HuH-7.5 (cell line): Measurements from ENCODE around the gene KATNAL1.

ENCODE experiments used
- DNase-seq: peaks from one replicate; pipeline ENCODE4 v3.0.0; 2011; ENCODE audit warnings: low spot score

KATNAL1 gene

DNA sequence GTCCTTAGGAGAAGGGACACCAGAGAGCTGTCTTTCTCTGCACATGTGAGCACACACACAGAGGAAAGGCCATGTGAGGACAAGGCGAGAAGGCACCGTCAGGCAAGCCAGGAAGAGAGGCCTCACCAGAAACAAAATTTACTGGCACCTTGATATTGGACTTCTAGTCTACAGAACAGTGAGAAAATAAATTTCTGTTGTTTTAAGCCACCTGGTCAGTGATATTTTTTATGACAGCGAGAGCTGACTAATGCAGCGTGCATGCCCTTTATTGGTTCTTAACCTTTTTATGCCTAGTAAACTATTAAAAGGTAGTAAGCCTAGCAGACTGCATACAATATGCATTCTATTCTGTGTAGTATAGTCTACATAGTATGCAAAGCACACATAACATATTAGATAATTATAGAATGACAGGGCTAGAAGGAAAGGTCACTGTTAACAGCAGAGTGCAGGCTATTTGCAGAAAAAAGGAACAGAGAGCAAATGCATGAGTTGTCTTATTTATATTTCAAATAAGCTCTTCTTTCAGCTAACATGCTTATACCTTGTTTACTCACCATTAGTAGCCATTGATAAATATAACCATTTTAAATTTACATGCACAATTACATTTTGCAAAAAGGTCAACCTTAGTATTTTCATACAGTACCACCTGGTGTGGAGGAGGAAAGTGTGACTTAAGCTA is 25.2 kb upstream of the KATNAL1 start:
- no peak for DNase-seq

DNA sequence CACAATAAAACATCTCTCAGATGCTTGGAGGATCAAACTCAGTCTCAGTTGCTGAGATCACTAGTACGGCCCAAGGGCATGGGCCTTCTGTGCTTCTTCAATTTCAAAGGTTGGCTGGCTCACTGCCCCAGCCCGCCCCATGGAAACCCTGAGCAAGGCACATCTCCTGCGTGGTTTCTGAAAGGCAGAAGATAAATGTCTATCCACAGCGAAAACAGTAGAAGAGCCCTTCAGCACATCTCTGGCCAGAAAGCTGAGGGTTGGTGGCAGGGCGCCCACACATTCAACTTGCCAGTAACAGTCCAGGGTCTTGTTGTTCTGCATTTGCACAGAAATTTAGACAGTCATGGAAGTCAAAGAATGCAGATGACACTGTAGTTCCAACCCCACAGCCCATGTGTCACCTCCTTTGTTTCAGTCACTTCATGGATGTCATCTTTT is 24.0 kb upstream of the KATNAL1 start:
- DNase-seq, result no peak

DNA sequence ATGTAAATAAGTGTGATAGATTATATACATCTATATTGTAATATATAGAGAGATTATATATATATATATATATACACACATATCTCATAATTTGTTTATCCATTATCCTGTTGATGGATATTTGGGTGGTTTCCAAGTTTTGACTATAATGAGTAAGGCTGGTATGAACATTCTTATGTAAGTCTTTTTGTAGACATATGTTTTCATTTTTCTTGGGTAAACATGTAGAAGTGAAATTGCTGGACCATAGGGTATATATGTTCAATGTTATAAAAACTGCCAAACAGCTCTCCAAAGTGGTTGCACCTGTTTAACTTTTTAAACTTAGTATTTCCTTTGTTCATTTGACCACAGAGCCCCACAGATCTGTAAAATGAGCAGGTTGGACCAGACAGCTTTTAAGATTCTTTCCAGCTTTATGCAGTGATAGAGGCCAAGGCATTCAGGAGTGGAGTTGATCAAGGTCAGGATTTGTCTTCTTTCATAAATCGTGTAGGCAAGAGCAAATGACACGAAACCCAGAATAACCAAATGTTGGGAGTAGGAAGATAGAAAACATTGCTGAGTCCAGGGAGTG is 21.7 kb upstream of the KATNAL1 start:
- DNase-seq, result no peak

DNA sequence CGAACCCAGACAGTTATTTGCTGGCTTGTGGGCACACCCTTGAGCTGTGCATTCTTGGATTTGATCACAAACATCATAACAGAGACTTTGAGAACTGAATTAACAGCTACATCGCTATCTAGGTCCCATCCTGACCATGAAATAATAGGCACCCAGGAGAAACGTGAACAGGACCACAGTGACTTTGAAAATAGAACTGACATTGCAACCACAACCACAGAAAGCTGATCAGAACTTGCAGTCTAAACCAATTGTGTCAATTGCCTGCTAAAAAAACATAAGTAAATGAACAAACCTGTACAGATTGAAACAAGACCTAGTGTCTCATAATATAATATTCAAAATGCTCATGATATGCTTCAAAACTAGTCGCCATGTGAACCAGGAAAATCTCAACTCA is 18.3 kb upstream of the KATNAL1 start:
- DNase-seq, result no peak

DNA sequence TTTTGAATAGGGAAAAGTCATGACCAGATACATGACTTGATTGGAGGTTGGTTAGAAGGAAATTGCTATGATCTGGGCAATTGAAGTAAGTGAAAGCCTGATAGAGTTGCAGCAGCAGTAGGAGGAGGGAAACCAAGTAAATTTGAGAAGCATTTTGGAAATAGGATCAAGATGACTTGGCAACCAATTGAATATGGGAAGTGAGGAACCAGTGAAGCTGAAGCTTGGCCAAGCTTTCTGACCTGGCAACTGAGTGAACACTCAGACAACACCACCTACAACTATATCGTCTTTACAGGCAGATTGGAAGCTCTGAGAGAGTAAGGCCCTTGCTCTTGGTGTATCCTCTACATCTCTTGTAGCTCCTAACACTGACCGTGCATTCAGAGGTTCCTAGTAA is 16.2 kb upstream of the KATNAL1 start:
- DNase-seq, result no peak

DNA sequence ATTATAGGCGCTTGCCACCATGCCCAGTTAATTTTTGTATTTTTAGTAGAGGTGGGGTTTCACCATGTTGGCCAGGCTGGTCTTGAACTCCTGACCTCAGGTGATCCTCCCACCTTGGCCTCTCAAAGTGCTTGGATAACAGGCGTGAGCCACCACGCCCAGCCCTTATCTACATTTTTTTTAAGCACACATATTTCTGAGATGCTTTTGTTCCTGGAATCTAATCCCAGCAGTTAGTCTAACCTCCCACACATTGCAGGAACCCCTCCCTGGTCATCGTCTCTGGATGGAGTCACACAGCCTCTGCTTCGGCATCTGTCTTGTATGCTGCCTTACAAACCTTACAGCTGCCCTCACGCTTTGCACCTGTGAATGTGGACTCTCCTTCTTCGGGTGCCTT is 15.1 kb upstream of the KATNAL1 start:
- no peak for DNase-seq

DNA sequence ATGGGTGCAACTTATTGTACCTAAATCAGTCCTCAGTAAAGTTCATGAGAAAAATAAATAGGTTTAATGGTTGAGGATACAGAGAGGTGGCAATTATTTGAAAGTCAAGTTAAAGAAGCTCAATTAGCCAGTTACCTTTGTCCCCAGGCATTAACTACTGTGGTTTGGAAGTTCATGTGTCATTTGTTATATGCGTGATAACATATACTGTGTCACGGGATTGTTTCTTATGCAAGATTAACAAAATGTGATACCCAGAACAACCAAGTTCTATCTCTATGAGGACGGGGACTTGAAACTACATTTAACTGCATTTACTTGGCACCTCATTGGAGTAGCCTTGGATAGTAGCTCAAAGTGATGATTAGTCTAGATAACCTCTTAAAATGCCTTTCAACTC is 13.9 kb upstream of the KATNAL1 start:
- DNase-seq, result no peak

DNA sequence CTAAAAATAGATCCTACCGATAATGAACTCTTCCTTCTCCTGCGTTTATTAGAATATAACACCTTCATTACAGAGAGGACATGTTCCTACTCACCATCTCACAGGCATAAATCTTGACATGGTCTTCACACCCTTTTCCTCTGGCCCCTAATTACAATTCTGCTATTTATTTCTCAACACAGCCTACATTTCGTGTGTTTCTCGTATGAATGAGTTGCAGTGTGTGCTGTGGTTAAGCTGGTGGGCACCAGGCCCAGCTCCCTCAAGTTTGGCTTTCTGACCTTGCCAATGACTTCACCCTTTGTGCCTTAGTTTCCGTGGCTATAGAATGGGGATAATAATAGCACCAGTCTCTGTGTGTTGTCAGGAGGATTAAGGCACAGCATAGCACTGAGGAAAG is 12.3 kb upstream of the KATNAL1 start:
- DNase-seq, result no peak

DNA sequence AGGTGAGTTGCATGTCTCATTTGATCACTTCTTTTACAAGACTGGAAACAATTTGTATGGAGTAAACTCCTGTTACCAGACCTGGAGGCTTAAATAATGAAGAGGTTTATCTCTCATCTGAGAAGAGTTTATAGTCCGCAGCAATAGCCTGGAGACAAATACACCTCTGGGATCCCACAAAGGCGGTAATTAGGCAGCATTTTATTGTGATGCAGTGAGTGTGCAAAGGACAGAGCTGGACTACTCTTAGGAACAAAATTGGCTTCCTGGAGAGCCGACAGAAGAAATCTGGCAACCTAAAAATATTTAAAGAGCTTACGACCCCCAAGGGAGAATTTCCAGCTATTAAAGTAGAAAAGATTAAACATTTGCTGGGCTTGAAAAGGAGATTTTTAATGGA is 11.8 kb upstream of the KATNAL1 start:
- DNase-seq, result no peak

DNA sequence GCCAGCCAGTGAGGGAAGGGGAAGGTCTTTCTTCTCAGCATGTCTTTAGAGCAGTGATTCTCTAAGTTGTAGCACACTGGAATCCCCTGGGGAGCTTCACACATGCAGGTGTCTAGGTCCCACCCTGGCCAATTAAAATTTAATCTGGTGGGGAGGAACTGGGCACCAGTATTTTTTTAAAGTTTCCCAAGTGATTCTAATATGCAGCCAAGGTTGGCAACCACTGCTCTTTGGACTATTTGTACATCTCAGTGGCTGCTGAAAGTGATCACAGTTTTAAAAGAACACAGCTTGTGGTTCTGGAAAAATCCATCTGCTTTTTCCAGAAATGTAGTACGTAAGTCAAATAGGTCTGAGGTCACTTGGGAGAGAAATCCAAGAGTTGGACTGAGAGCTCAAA is 10.7 kb upstream of the KATNAL1 start:
- DNase-seq, result no peak

DNA sequence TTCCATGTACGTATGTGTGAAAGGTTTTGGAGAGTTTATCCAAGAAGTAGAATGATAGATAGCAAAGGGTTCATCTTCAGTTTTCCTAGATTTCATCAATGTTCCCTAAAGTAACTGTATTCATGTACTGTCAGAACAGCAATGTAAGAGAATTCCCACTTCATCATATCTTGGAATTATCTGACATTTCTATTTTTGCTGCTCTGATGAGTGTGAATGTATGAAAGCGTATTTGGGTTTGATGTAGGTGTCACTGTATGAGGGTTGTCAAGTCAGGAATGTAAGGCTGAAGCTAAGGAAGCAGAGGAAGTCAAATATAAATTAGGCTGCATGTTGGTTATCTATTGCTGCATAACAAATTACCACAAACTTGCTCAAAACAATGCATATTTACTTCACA is 7.2 kb upstream of the KATNAL1 start:
- DNase-seq, result no peak

DNA sequence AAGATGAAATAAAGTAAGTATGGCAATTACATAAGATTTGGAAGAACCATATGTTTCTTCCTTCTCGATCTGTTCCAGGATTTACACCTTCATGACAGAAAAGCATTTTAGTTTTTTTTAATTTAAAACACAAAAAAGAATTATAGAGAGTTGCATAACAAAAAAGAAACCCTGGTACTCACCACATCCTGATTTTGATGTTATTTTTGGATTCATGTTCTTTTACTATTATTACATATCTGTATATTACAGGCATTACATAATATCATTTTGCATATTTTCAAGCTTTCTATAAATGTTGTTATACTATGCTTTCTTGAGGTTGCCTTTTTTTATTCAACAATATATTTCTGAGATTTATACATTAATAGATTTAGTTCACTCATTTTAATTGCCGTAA is 6.7 kb upstream of the KATNAL1 start:
- DNase-seq, result no peak

DNA sequence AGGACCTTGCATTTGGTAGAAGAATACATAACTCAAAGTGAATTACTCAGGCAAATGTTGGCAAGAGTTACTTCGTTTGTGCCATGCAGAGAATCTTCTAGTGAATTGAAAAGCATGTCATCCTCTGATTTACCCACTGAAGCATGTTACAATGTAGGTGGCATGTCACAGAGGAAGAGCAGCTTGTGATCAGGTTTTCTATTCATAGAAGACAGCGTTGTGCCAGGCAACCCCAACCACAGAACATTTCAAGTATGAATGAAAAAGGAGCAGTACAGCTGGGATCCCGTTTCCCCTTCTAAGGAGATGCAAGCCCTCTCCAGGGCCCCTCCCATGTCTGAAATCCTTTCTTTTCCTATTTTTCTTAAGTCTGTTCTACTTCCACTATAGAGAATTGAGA is 6.0 kb upstream of the KATNAL1 start:
- no peak for DNase-seq

DNA sequence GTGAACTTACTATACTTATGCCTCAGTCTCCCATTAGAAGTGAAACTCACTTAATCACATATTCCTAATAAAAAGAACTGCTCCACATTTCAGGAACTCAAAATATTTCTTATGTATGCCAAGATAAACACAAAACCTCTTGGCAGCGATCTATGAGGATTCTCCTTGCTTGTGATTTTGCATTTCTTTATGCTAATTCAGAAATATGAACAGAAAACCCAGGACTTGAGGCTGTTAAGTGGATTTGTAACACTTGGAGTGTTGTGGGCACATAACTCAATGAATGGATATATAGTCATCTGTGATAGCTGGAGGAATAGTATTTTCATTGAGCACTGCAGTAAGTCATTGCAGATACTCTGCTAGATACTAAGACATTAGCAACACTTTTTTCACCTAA is 5.6 kb upstream of the KATNAL1 start:
- DNase-seq, result no peak

DNA sequence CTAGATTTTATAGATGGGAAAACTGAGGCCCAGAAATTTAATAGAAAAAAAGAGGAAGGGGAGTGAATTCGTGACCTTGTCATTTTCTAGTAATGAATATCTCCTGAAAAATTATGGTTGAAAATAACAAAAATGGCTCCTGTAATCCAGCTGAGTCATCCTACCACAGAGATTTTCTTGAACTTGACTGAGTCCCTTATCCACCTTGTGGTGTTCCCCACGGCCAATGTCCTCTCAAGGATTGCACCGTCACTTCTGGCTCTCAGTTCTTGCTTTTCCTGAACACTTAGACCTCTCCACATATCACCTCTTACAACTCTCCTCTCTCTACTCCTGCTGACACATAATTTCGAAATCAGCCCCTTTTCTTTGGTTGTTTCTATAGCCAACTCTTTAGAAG is 1.2 kb upstream of the KATNAL1 start:
- DNase-seq, result no peak

DNA sequence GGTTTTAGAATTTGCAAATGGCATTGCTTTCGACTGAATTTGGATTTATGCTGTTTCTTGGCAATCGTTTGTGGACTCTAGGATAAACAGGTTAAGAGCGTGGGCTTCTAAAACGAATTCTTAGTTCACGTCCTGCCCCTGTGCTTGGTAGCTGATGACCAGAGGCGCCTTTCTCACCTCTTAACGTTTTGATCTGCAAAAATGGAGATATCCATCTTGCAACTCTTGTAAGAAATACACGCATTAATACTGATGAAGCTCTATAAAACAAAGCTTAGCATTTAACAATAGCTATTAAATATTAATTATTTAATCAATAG is 580 bp upstream of the KATNAL1 start:
- no peak for DNase-seq

DNA sequence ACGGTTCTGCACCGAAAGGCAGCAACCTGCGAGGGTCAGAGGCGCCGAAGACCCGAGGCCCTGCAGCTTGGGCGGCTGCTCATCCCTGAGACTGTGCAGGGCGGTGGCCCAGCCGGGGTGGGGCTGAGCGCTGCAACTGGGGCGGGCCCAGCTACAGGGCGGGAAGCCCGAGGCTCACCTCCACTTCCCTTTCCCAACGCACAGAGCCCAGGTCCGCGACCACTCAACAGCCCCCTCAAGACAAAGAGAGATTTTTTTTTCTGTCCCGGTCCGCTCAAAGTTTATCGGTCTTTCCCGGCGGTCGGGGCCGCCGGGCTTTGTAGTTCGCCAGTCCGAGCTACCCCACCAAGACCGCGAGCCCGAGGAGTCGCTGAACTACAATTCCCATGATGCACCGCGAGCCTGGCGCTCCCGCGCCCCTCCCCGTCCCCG is 573 bp downstream of the KATNAL1 start:
- peak; percentile 52 for DNase-seq

DNA sequence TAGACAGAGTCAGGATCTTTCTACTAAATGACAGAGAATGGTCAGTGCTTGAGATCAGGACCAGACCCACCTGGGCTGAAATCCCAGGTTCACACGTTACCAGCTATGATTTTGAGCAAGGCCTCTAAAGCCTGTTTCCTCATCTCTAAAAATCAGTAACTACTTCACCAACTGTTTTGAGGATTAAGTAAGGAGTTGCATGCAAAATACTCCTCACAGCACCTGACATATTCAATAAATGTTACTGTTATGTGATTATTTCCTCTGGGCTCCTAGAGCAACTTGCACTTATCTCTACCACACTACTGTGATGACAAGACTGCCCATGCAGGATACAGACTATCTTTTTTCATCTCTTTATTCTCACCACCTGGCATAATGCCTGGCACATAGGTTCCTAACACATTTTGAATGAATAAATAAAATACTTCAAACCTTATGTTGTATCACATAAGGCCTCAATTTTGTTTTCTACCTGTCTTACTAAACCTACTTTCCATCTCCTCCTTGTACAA is 1.8 kb downstream of the KATNAL1 start:
- DNase-seq, result no peak

DNA sequence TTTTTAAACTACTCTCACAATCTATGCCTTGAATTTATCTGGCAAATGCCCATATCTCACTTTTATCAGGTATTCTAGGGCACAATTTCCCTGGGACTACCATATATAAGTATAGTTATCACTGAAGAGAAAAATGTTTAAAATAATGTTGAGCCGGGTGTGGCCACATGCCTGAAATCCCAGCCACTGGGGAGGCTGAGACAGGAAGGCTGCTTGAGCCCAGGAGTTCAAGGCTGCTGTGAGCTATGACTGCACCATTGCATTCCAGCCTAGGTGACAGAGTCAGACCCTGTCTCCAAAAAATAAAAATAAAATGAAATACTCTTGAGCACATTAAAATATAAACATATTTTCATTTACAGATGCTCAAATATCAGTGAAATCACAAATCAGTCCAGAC is 4.1 kb downstream of the KATNAL1 start:
- DNase-seq, result no peak

DNA sequence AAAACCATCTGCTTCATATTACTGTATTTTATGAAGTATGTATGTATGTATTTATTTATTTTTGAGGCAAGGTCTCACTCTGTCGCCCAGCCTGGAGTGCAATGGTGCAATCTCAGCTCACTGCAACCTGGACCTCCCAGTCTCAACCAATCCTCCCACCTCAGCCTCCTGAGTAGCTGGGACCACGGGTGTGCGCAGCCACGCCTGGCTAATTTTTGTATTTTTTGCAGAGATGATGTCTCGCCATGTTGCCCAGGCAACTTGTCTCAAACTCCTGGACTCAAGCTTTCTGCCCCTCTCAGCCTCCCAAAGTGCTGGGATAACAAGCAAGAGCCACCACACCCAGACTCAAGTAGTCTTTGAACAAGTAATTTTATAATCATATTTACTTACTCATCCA is 5.5 kb downstream of the KATNAL1 start:
- no peak for DNase-seq

DNA sequence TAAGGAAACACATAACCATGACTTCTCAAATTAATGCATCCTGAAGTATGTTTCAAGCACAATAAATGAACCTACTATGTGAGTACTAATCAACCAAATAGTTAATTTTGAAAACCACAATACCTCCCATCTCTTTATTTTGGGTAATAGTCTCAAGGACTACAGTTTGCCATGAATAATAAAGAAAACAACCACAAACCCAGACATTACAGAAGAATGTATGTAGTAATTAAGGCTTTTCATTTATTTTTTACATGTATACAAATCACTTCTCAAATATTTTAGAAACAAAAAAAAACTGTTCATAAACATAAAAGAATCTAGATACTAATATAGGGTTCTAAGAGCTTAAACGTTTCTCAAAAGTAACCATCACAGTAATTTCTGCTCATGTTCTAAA is 6.8 kb downstream of the KATNAL1 start:
- DNase-seq, result no peak

DNA sequence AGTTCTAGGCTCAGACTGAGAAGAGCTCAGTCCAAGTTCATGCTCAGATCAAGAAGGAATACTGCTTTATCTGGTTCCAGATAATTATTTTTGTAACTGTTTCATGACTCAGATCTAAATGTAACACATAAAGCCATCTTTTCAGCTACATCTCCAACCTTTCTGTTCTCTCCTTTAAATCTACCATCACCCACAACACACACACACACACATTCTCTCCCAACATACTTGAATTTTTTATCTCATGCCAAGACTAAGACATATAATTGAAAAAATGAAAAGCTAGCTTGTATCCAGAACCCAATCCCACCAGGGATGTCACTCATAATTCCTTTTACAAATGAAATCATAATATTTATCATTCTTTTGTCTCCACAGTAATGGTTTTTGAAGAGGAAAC is 7.6 kb downstream of the KATNAL1 start:
- no peak for DNase-seq

DNA sequence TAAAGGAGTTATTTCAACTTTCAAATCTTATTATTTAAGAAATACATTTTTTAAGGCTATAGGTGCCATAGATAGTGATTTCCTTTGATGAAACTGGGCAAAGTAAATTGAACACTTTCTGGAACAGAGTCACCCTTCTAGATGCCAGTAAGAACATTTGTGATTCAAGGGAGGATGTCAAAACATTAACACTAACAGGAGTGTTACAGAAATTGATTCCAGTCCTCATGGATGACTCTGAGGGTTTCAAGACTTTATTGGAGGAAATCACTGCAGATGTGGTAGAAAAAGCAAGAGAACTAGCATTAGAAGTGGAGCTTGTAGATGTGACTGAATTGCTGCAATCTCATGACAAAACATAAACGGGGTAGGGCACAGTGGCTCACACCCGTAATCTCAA is 12.2 kb downstream of the KATNAL1 start:
- DNase-seq, result no peak

DNA sequence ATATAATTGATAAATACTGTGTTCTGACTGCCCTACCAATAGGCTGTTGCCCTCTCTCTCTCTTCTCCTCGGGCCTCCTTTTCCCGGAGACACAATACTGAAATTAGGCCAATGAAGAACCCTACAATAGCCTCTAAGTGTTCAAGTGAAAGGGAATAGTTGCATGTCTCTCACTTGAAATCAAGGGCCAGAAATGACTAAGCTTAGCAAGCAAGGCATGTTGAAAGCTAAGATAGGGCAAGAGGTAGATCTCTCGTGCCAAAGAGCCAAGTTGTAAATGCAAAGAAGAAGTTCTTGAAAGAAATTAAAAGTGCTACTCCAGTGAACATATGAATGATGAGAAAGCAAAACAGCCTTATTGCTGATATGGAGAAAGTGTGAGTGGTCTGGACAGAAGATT is 13.3 kb downstream of the KATNAL1 start:
- no peak for DNase-seq
